ENCODE results near the gene EPB41L4A.
"Not testable (repeated sequence)": the region's sequence is repeated elsewhere in the genome, so short reads cannot be mapped to it uniquely, and the experiment has no call there.

EPB41L4A gene, protein sequence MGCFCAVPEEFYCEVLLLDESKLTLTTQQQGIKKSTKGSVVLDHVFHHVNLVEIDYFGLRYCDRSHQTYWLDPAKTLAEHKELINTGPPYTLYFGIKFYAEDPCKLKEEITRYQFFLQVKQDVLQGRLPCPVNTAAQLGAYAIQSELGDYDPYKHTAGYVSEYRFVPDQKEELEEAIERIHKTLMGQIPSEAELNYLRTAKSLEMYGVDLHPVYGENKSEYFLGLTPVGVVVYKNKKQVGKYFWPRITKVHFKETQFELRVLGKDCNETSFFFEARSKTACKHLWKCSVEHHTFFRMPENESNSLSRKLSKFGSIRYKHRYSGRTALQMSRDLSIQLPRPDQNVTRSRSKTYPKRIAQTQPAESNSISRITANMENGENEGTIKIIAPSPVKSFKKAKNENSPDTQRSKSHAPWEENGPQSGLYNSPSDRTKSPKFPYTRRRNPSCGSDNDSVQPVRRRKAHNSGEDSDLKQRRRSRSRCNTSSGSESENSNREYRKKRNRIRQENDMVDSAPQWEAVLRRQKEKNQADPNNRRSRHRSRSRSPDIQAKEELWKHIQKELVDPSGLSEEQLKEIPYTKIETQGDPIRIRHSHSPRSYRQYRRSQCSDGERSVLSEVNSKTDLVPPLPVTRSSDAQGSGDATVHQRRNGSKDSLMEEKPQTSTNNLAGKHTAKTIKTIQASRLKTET
- total RNA-seq: 0.48 to 0.49 reads per million in 2 donors

DNA sequence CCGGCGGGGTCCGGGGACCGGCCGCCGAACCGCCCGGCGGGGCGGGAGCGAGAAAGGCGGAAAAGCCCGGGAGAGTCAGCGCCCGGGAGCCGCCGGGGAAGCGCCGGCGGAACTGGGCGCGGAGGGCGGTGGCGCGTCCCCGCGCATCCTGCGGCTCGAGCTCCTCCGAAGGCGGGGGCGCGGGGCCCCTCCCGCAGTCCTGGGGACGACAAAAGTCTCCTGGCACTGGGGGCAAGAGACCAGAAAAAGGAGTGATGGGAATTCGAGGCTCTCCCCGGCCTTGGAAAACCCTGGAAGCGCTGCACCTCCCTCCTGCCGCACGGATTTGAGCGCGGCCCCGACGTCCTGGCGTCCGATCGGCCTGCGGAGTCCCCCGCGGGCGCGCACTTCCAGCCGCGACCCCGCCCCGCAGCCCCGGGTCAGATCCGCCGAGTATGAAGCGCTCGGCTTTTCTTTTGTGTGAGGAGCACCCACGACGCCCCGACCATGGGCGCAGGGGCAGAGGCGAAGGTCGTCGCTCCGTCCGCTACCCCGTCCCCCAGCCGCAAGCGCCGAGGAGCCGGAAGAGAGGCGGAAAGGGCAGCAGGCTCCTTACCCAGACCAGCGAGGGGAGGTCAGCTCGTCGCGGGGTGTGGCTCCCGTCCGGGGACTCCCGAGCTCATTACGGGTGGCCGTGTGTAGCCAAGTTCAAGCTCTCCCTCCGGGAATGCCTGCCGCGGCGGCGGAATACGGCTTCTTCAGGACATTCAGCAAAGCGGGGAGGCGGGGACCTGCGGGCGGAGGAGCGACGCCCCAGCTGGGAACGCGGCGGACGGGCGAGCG, at the start of gene EPB41L4A:
TSS of gene EPB41L4A (minus strand) at position 114 of the 822 bp plus-strand sequence. CDS start 238 bp downstream, outside the sequence.
- no peak for DNase-seq

DNA sequence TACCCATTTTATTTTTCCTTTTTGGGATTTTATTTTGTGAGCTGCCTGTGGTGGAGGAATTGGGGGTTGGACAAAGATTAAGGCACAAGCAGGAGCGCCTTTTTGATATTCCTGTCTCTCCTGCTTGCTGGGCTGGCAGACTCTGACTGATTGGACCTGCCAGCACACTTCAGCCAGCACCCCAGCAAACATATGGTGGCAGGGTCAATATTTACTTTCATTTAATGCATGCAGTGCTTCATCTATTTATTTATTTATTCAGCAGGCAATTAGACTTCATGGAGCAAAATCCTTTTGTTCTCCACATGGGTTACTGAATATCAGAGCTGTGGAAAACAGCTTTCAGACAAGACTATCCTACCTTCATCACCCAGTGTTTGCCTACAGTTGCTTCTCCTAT, 48.4 kb upstream of the EPB41L4A start:
- DNase-seq: no peak

DNA sequence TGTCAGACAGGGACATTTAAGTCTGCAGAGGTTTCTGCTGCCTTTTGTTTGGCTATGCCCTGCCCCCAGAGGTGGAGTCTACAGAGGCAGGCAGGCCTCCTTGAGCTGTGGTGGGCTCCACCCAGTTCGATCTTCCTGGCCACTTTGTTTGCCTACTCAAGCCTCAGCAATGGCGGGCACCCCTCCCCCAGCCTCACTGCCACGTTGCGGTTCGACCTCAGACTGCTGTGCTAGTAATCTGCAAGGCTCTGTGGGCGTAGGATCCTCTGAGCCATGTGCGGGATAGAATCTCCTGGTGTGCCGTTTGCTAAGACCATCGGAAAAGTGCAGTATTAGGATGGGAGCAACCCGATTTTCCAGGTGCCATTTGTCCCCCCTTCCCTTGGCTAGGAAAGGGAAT, 47.2 kb upstream of the EPB41L4A start:
- DNase-seq: not testable (repeated sequence)

DNA sequence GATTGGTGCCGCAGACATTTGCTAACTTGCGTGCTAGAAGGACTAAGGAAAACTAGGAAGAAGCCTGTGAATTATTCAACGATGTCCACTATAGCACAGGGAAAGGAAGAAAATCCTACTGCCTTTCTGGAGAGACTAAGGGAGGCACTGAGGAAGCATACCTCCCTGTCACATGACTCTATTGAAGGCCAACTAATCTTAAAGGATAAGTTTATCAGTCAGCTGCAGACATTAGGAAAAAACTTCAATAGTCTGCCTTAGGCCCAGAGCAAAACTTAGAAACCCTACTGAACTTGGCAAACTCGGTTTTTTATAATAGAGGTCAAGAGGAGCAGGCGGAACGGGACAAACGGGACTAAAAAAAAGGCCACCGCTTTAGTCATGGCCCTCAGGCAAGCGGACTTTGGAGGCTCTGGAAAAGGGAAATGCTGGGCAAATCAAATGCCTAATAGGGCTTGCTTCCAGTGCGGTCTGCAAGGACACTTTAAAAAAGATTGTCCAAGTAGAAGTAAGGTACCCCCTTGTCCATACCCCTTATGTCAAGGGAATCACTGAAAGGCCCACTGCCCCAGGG, 28.2 kb upstream of the EPB41L4A start:
- DNase-seq: not testable (repeated sequence)

DNA sequence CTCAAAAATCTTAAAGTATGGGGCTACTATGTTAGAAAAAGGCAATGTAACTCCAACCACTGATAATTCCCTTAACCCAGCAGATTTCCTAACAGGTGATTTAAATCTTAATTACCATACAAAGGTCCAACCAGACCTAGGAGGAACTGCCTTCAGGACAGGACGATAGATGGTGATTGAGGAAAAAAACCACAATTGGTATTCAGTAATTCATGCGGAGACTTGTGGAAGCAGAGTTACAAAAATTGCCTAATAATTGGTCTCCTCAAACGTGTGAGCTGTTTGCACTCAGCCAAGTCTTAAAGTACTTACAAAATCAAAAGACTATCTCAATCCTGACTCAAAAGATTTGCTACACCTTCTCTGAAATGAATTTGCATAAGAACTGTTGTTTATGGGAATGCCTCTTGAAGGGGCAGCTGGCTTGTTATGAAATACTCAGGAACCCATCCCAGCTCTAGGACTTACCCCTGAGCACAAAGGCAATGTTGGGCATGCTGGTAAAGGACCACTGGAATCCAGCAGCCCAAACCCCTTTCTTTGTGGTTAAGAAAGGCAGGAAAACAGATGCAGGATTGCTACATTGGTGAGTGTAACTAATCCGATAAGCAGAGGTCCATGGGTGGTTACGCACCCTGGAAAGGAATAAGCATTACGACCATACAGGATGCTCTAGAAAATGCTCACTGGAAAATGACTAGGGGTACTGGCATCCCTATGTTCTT, 26.7 kb upstream of the EPB41L4A start:
- DNase-seq: no peak

DNA sequence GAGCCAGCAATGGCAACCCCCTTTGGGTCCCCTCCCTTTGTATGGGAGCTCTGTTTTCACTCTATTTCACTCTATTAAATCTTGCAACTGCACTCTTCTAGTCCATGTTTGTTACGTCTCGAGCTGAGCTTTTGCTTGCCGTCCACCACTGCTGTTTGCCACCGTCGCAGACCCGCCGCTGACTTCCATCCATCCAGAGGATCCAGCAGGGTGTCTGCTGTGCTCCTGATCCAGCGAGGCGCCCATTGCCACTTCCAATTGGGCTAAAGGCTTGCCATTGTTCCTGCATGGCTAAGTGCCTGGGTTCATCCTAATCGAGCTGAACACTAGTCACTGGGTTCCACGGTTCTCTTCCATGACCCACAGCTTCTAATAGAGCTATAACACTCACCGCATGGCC, 24.9 kb upstream of the EPB41L4A start:
- not testable (repeated sequence) for DNase-seq

DNA sequence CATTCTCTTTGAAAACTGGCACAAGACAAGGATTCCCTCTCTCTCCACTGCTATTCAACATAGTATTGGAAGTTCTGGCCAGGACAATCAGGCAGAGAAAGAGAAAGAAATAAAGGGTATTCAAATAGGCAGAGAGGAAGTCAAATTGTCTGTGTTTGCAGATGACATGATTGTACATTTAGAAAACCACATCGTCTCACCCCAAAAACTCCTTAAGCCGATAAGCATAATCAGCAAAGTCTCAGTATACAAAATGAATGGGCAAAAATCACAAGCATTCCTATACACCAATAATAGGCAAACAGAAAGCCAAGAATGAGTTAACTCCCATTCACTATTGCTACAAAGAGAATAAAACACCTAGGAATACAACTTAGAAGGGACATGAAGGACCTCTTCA, 21.0 kb upstream of the EPB41L4A start:
- no peak for DNase-seq

DNA sequence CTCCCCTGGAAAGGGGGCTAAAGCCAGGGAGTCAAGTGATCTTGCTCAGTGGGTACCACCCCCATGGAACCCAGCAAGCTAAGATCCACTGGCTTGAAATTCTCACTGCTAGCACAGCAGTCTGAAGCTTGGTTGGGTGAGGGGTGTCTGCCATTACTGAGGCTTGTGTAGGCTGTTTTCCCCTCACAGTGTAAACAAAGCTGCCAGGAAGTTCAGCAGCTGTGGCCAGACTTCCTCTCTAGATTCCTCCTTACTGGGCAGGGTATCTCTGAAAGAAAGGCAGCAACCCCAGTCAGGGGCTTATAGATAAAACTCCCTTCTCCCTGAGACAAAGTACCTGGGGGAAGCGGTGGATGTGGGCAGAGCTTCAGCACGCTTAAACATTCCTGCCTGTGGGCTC, 17.1 kb upstream of the EPB41L4A start:
- no peak for DNase-seq

DNA sequence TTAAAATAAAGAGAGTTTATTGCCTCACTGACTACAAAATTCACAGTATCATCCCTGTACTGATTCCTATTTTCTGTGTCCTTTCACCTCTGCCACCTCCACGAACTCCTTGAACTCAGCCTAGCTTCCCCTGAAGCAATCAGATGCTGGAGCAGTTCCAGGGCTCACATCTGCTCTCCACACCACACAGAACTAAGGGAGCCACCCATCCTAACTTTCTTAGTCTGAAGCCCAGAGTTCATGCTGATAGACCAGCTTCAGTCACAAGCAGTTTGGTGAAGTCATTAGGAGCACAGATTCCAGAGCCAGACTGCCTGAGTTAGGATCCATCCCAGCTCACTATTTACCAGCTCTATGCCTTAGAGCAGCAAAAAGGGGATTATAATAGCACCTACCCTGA, 15.6 kb upstream of the EPB41L4A start:
- DNase-seq: no peak

DNA sequence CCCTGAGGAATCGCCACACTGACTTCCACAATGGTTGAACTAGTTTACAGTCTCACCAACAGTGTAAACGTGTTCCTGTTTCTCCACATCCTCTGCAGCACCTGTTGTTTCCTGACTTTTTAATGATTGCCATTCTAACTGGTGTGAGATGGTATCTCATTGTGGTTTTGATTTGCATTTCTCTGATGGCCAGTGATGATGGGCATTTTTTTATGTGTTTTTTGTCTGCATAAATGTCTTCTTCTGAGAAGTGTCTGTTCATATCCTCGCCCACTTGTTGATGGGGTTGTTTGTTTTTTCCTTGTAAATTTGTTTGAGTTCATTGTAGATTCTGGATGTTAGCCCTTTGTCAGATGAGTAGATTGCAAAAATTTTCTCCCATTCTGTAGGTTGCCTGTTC, 7.1 kb upstream of the EPB41L4A start:
- not testable (repeated sequence) for DNase-seq

DNA sequence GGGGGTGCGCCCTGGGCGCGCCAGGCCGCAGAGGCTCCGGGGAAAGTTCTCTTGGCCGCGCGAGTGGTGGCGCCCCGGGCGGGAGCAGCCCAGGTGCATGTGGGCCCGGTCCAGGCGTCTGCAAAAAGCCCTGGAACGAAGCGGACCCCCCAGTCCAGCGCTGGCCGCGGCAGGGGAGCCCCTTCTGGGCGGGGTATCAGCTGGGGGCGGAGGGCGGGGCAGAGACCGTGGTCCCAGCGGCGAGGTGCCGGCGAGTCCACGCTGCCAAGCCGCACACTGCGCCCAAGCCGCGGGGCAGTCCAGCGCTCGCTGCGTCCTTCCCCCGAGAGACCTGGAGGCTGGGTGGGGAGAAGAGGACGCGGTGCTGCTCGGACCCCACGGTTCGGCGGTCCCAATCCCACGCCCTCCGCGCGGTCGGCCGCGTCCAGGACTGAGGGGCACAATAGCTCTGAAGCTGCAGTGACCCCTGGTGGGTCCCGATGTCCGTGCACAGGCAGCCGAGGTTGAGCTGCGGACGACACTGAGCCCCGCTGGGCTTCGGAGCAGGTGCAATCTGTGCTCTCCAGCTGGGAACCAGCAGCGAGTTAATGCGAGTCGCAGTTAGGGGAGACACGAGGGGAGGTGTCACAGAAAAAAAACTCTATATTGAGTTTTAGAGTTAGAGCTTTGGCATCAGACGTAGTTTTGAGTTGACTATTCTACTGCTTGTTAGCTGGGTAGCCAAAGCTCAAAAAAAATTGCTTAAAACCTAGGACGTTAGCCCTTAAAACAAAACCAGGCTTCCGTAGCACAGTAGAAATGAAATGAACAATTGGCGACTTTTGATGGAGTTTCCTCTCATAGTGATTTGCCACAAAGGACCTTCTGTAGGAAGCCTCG, 1.1 kb upstream of the EPB41L4A start:
- no peak for DNase-seq

DNA sequence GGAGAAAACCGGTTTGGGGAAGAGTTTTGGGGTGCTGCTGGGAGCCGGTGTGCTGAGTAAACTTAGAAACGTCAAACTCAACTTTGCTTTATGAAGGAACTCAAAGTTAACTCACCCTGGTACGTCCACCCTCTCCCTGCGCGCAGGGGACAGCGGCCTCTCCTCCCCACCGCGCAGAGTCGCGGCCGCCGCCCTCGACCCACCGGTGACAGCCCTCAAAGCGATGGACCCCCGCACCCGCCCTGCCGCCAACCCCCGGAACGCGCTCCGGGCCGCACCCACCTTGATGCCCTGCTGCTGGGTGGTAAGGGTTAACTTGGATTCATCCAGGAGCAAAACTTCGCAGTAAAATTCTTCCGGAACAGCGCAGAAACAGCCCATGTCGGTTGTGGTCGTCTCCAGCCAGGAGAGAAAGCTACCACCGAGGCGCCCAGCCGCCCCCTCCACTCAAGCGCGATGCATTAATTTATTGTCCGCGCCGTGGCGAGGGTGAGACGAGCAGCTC, 366 bp downstream of the EPB41L4A start:
- no peak for DNase-seq

DNA sequence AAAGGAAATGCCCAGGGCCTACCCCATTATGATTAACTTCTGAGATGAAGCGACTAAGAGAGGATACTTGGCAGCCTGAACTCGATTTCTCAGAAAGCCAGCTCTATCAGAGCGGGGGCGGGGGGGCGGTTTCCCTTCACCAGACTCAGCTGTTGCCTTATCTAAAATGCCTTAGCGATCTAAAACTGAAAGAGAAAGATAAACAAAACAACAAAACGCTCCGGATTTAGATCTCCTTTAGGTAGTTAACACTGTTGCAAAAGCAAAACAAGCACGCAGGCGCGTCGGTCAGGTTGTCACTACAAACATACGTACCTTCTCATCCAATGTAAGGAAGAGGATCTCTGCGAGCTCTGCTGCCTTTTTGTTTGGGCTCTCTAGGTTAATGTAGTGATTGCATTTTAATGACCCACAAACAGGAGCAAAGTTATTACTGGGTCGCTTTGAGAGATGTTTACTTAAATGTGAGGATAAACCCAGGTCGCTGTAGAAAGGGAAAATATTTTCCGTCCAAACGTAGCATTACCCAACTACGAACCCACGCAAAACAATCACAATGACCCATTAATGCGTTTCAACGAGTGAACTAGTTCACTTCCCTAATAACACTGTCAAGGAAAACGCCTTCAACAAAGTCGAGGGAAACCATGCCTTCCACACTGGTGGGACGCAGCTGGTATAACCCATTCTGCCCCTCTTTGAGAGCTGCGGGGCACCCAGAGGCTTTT, 982 bp downstream of the EPB41L4A start:
- no peak for DNase-seq

DNA sequence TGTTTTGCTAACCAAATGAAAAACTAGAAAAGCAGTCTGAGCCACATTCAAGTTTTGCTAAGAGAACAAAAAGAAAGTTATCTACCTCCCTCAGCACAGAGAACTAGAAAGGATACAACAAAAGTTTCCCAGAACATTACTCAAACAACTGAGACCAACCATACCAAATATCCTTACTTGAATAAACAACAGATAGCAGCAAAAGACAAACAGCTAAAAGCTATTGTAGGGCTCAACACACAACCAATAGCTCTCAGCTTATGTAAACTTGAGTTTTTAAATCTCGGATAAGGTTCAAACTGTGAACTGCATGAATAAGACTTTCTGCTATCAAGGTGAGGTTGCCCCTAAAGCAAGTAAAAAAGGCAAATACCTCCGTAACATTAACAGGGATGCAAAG, 3.5 kb downstream of the EPB41L4A start:
- no peak for DNase-seq

DNA sequence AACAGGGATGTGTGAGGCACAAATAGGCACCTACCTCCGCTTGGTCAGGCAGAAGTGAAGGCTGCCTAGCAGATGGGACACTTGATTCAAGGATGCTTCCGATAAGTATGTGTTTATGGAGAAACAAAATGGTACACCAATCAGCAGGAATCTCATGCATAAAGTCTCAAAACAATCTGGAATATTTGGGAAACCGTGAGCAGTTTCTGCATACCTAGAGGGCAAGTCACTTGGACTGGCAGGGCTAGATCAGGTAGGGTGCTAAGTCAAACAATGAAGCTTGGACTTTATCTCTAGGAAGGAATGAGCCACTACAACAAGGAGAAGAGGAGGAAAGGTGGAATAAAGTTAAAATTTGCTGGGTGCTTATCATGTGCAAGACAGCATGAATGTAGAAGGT, 5.5 kb downstream of the EPB41L4A start:
- DNase-seq: no peak

DNA sequence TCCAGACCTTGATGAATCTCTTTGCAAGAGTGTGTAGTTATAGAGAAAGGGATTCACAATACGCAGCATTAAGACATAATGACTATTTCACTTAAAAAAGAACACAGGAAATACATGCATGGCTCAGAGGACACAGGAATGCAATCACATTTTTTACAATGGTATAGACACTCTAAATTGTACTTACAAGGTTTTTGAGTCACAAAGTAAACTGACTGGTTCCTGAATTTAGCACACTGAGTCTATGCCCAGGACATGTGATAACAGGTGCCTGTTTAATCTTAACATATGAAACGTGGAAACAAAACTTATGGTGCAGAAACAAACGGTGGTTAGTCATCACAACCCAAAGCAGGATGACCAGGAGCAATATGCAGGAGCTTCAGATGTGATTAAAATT, 6.7 kb downstream of the EPB41L4A start:
- no peak for DNase-seq

DNA sequence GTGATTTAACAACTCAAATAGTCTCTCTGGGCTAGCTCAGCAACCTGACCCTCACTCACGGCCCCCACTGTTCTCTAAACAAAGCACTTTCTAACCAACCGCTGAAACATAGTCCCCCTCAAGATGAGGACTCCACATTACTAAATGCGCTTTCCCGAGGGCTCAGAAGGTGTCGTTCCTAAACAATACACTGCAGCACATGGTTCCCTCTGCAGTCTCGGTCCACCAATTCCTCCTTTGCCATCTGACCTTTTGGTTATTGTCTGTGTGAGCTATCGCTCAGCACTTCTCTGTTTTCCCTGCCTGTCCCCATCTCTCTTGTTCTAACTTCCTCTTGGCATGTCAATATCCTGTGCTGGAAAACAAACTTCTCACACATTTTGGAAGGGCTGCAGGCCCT, 7.2 kb downstream of the EPB41L4A start:
- no peak for DNase-seq

DNA sequence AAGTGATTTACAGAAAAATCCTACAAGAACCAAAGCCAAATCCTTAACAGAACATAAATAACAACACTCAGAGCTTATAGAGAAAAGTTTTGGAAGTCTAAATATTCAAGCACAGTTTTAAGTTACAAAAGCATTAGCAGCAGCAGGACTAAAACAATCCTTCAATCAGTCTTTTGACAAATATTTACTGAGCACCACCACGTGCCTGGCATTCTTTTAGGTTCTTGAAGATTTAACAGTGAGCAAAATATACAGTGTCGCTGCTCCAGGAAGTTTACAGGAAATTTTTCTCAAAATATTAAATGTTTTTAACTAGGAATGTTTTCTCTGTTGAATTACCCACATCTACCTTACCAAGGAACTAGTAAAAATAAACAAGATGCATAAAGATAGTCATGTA, 11.4 kb downstream of the EPB41L4A start:
- no peak for DNase-seq

DNA sequence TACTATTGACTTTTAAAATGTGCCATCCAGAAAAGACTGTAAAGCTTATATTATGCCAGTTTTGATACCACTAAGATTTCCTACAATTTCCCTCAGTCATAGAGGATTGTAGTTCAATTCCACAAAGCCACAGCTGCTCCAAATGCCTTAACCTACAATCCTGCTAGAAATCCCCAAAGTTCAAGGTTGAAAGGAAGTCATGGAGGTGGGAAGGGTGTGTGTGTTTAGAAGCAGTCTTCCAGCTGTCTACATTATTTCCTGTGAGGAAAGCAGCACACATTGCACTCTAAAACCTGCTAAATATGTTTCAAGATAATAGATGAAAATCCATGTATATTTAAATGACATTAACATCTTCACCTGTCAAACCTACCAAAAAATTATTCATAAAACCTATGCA, 11.8 kb downstream of the EPB41L4A start:
- no peak for DNase-seq

DNA sequence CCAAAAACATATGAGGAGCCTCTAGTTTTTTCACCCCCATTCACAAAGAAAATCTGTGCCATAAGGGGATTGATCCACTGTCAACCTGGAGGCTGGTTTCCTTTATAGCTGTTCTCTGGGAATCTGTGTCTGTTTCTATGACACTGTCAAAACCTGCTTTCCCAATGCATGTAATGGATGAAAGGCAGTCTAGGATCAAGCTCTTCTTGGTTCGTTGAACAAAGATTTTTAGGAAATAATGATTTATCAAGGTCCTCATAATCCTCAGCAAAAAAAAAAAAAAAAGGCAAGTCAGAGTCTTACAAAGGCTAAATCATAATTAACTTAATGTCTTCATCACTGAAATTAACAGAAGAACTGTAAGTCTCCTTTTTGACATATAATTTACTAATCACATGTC, 16.0 kb downstream of the EPB41L4A start:
- no peak for DNase-seq

All from T-helper 9 cell (primary cell).